ENCODE measurements around the gene PDE6G. TPM values are rescaled to one million over a fixed set of nuclear protein-coding genes. Genes with fewer than 3 reads are reported as not detected.

Gene PDE6G
- total and polyA plus RNA-seq, 2 of the 13 experiments (the other 11 are each of a cell fraction or from before 2014, with no cell fraction given), result 1.4 to 6.7 TPM

- peak; percentile 26; the same call in 1 of the 2 replicates for TF ChIP-seq ZBTB39 (CRISPR knock-in tag; IDR thresholded peaks at IDR 0.05)
- peak; percentile 98 for TF ChIP-seq KAT7 (CRISPR knock-in tag; IDR thresholded peaks at IDR 0.05; ENCODE audit: borderline replicate concordance)
- peak; percentile 78; the same call in 1 of the 2 replicates for TF ChIP-seq MLX (CRISPR knock-in tag; IDR thresholded peaks at IDR 0.05)
- peak; percentile 99 for TF ChIP-seq GABPB1 (CRISPR knock-in tag; IDR thresholded peaks at IDR 0.05)
- peak; percentile 96 for TF ChIP-seq THAP11 (CRISPR knock-in tag; IDR thresholded peaks at IDR 0.05)
- TF ChIP-seq KAT2B (IDR thresholded peaks at IDR 0.05; ENCODE audit: borderline replicate concordance, low read depth, low read length), result no peak
- no peak for TF ChIP-seq ZNF737 (CRISPR knock-in tag; IDR thresholded peaks at IDR 0.05; ENCODE audit: borderline replicate concordance)
- peak; percentile 81 for TF ChIP-seq SP4 (CRISPR knock-in tag; IDR thresholded peaks at IDR 0.05)
- TF ChIP-seq ZBTB10 (CRISPR knock-in tag; IDR thresholded peaks at IDR 0.05; ENCODE audit: borderline replicate concordance), result peak; percentile 51
- TF ChIP-seq MIXL1 (CRISPR knock-in tag; IDR thresholded peaks at IDR 0.05), result peak; percentile 46; the same call in 1 of the 2 replicates
- peak; percentile 92 for TF ChIP-seq HOXA5 (CRISPR knock-in tag; IDR thresholded peaks at IDR 0.05)
- peak; percentile 99 for TF ChIP-seq POGK (CRISPR knock-in tag; conservative IDR thresholded peaks at IDR 0.05)
- 0 out of 2 replicates have a peak, but pooled peaks have one; percentile 43 for TF ChIP-seq ZNF557 (CRISPR knock-in tag; IDR thresholded peaks at IDR 0.05)
- peak; percentile 96 for TF ChIP-seq TARDBP (CRISPR knock-in tag; IDR thresholded peaks at IDR 0.05)
- peak; percentile 94 for TF ChIP-seq CHD2 (IDR thresholded peaks at IDR 0.05; ENCODE audit: low read depth, low read length)
- TF ChIP-seq HMG20A (CRISPR knock-in tag; IDR thresholded peaks at IDR 0.05; ENCODE audit: borderline replicate concordance), result peak; percentile 43; the same call in 1 of the 2 replicates
- no peak for TF ChIP-seq ZFP36L2 (CRISPR knock-in tag; IDR thresholded peaks at IDR 0.05)
- no peak; a peak in 1 of 4 replicates for TF ChIP-seq REST (IDR thresholded peaks at IDR 0.05; ENCODE audit: borderline replicate concordance in 1 of 2, low read depth in 1 of 2, low read length in 2 of 2)
Observed at GRCh38 chr17:81702934-81703746, 46.8 kb upstream of the PDE6G start, which contains the start of gene MRPL12 (continued).
